ENCODE data around the gene CAMTA1. TPM values are rescaled to one million over a fixed set of nuclear protein-coding genes. Genes with fewer than 3 reads are reported as not detected.

The CAMTA1 gene, protein sequence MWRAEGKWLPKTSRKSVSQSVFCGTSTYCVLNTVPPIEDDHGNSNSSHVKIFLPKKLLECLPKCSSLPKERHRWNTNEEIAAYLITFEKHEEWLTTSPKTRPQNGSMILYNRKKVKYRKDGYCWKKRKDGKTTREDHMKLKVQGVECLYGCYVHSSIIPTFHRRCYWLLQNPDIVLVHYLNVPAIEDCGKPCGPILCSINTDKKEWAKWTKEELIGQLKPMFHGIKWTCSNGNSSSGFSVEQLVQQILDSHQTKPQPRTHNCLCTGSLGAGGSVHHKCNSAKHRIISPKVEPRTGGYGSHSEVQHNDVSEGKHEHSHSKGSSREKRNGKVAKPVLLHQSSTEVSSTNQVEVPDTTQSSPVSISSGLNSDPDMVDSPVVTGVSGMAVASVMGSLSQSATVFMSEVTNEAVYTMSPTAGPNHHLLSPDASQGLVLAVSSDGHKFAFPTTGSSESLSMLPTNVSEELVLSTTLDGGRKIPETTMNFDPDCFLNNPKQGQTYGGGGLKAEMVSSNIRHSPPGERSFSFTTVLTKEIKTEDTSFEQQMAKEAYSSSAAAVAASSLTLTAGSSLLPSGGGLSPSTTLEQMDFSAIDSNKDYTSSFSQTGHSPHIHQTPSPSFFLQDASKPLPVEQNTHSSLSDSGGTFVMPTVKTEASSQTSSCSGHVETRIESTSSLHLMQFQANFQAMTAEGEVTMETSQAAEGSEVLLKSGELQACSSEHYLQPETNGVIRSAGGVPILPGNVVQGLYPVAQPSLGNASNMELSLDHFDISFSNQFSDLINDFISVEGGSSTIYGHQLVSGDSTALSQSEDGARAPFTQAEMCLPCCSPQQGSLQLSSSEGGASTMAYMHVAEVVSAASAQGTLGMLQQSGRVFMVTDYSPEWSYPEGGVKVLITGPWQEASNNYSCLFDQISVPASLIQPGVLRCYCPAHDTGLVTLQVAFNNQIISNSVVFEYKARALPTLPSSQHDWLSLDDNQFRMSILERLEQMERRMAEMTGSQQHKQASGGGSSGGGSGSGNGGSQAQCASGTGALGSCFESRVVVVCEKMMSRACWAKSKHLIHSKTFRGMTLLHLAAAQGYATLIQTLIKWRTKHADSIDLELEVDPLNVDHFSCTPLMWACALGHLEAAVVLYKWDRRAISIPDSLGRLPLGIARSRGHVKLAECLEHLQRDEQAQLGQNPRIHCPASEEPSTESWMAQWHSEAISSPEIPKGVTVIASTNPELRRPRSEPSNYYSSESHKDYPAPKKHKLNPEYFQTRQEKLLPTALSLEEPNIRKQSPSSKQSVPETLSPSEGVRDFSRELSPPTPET (N-terminal part only)
- total RNA-seq = 10 to 100 TPM; 40.5 to 42.3 TPM

DNA sequence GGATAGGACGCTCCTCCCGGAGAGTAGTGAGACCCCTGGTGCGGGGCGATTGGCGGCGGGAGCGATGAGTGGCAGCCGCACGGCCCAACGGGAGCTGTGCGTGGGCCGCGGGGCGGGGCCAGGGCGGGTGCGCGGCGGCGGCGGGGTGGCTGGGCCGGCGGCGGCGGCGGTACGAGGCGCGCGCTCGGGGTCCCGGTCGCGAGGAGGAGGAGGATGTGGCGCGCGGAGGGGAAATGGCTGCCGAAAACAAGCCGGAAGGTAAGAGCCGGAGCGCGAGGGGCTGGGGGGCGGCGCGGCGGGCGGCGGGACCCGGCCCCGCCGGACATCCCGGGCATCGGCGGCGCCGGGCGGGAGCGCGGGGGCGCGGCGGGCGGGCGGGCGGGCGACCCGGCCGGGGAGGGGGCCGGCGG lies at the start of gene CAMTA1:
Gene CAMTA1 (plus strand): TSS at position 137 of the 410 bp plus-strand sequence. CDS start 77 bp downstream, at position 214.

DNA sequence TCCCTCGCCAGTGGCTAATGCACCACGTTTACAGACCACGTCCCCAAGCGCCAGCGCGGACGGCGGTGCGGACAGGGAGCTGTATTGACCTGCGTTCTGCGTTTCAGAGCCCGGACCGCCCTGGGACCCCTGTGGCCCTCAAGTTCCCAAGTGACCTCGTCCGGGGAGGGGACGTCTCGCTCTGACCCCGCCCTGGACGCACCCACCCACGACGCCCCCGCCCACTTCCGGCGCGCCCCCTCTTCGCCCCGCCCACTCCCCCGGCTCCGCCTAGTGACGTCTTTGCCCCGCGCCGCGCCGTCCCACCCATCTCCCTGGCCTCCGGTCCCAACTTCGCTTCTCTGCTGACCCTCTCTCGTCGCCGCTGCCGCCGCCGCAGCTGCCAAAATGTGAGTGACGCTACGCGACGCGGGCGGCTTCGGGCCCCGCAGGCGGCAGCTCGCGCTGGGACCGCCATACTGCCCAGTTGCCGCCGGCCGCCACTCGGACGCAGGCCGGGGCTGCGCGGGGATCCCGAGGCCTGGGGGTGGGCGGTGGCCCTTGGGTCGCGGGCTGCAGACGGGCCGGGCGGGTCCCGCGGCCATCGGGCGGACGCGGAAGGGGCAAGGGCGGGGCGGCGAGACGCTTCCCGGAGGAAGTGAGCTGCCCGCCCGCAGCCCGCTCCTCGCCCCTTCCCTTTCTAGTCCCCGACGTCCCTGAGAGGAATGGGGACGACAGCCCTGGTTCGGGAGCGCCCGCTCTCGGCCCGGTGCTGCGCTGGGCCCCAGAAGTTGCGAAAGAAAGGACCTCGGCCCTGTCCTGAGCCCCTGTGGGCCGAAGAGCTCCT lies 986.0 kb downstream of the CAMTA1 start, which contains the start of gene VAMP3:
Gene VAMP3 (plus strand): TSS at position 300 of the 826 bp plus-strand sequence. CDS start 88 bp downstream, at position 388.

DNA sequence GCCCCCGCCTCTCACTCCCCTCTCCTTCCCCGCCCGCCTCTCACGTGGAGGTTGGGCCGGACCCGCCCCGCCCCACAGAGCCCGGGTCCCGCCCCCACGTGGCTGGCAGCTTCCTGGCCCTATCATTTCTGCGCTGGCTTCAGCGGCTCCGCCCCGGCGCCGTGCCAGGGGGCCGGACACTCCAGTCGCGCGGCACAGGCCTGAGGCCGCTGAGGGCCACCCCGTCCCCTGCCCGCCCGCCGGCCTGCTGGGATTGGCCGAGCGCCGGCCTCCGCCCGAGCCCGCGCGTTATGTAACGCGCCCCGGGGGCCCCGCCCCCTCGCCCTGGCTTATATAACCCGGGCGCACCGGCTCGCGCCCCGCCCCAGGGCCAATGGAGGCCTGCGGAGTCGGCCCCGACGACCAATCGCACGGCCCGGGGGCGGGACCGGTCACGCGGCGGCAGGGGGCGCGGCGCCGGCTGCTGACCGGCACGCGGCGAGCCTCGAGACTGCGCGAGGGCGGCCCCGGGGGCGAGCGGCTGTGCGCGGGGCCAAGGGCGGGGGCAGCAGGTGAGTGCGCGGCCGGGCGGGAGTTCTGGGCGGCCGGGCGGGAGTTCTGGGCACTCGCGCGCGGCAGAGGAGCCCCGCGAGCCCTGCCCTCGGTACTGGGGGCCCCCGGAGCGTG lies 998.7 kb downstream of the CAMTA1 start, which contains the start of gene PER3:
Gene PER3 (plus strand): TSS at position 466 of the 666 bp plus-strand sequence. CDS start 587 bp downstream, outside the sequence.

Other genes starting within 250 kb of the CAMTA1 start
- gene NOL9, start 230.9 kb upstream of the CAMTA1 start, total RNA-seq = 10 to 100 TPM; 49.0 to 51.9 TPM
- not detected for gene TAS1R1, start 230.1 kb upstream of the CAMTA1 start, total RNA-seq
- gene ZBTB48, start 205.5 kb upstream of the CAMTA1 start, total RNA-seq = 10 to 100 TPM; 34.3 to 39.2 TPM
- gene KLHL21, start 182.6 kb upstream of the CAMTA1 start, total RNA-seq = 10 to 100 TPM; 24.5 to 25.4 TPM
- gene PHF13, start 171.7 kb upstream of the CAMTA1 start, total RNA-seq = 10 to 100 TPM; 14.5 to 15.0 TPM
- 10 to 100 TPM; 17.1 to 19.2 TPM for gene THAP3, start 160.6 kb upstream of the CAMTA1 start, total RNA-seq
- 10 to 100 TPM; 38.2 to 40.1 TPM for gene DNAJC11, start 83.6 kb upstream of the CAMTA1 start, total RNA-seq

Data from activated naive CD4-positive, alpha-beta T cell treated with anti-CD3 and anti-CD28 coated beads, Interleukin-2, amount 10 ng/mL, durations not matched to agents 5 hours and 36 hours (primary cell).